T-helper 2 cell treated with Interferon-gamma antibody and Interleukin-4, amounts not matched to agents 5 μg/mL and 100 μg/mL, for 36 hours (primary cell): ENCODE data around the gene RIPOR3.

Experiments used
- DNase-seq: peaks from one replicate; pipeline ENCODE4 v3.0.0; 2021; ENCODE audit warnings: low spot score
- H3K27ac Mint-ChIP-seq: one replicate; pipeline ENCODE4 v1.8.0; 2021; ENCODE audit warnings: mild to moderate bottlenecking, mixed read lengths
- H3K27me3 Mint-ChIP-seq: one replicate; pipeline ENCODE4 v1.8.0; 2021; ENCODE audit warnings: low read depth, mixed read lengths
- H3K36me3 Mint-ChIP-seq: one replicate; pipeline ENCODE4 v1.8.0; 2021; ENCODE audit warnings: low read depth, mixed read lengths
- H3K4me1 Mint-ChIP-seq: one replicate; pipeline ENCODE4 v1.8.0; 2021; ENCODE audit warnings: low read depth, mixed read lengths
- H3K4me3 Mint-ChIP-seq: one replicate; pipeline ENCODE4 v1.8.0; 2022; ENCODE audit warnings: mild to moderate bottlenecking, moderate library complexity, mixed read lengths
- H3K9me3 Mint-ChIP-seq: one replicate; pipeline ENCODE4 v1.8.0; 2021; ENCODE audit warnings: mixed read lengths

Gene RIPOR3

GRCh38 chr20:50635676-50636600 lies 55.4 kb downstream of the RIPOR3 start:
- no peaks in the 10 kb centered on the region for H3K9me3 Mint-ChIP-seq

GRCh38 chr20:50635014-50635557 lies 56.3 kb downstream of the RIPOR3 start:
- H3K27me3 Mint-ChIP-seq: peaks cover 4% of the 10 kb centered on the region
- H3K27ac Mint-ChIP-seq: no peak overlapping the region
- H3K4me3 Mint-ChIP-seq: no peak overlapping the region

More at GRCh38 chr20:50635676-50636600, 55.4 kb downstream of the RIPOR3 start:
- Mint-ChIP-seq H3K27me3 (peaks cover 4% of the 10 kb centered on the region), H3K27ac (no peak overlapping the region), H3K4me3 (no peak overlapping the region), H3K4me1 (no peaks in the 10 kb centered on the region), H3K36me3 (no peaks in the 10 kb centered on the region)
- peak; percentile 33 for DNase-seq

GRCh38 chr20:50634191-50634590 lies 57.2 kb downstream of the RIPOR3 start:
- Mint-ChIP-seq H3K9me3 (no peaks in the 10 kb centered on the region), H3K4me3 (no peak overlapping the region), H3K27me3 (peaks cover 4% of the 10 kb centered on the region), H3K27ac (no peak overlapping the region), H3K36me3 (no peaks in the 10 kb centered on the region), H3K4me1 (no peaks in the 10 kb centered on the region)
- no peak for DNase-seq

More at GRCh38 chr20:50635014-50635557, 56.3 kb downstream of the RIPOR3 start:
- Mint-ChIP-seq H3K9me3 (no peaks in the 10 kb centered on the region), H3K4me1 (no peaks in the 10 kb centered on the region), H3K36me3 (no peaks in the 10 kb centered on the region)
- DNase-seq: no peak

- no peaks in the 10 kb centered on the region for H3K36me3 Mint-ChIP-seq
- H3K9me3 Mint-ChIP-seq: no peaks in the 10 kb centered on the region
- H3K4me1 Mint-ChIP-seq: no peaks in the 10 kb centered on the region
- DNase-seq: no peak
- H3K27ac Mint-ChIP-seq: no peak overlapping the region
- peaks cover 4% of the 10 kb centered on the region for H3K27me3 Mint-ChIP-seq
- H3K4me3 Mint-ChIP-seq: no peak overlapping the region
Measured at GRCh38 chr20:50633361-50633760, 58.0 kb downstream of the RIPOR3 start.

- Mint-ChIP-seq H3K27me3 (peaks cover 4% of the 10 kb centered on the region), H3K4me1 (no peaks in the 10 kb centered on the region), H3K4me3 (no peak overlapping the region), H3K9me3 (no peaks in the 10 kb centered on the region), H3K36me3 (no peaks in the 10 kb centered on the region), H3K27ac (no peak overlapping the region)
- DNase-seq: no peak
Measured at GRCh38 chr20:50632701-50633100, 58.6 kb downstream of the RIPOR3 start.

DNA sequence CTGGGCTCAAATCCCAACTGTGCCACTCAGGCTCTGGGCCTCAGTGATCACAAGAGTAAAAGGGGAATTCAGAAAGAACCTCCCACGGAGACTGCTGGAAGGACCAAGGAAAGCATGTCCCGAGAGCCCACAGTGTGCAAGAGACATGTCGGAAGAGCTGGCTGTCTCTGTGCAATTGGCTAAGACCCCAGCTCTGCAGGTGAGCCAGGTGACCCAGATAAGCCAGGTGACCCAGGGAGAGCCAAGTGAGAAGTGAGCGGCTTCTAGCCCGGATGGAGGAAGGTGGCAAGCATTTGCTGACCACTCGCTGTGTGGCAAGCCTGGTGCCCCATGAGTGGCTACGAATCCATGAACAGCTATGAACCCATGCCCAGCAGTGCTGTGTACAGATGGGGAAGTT lies 59.1 kb downstream of the RIPOR3 start:
- no peak for DNase-seq
- Mint-ChIP-seq H3K4me3 (no peak overlapping the region), H3K27ac (no peak overlapping the region), H3K4me1 (no peaks in the 10 kb centered on the region), H3K27me3 (peaks cover 4% of the 10 kb centered on the region), H3K36me3 (no peaks in the 10 kb centered on the region), H3K9me3 (no peaks in the 10 kb centered on the region)

DNA sequence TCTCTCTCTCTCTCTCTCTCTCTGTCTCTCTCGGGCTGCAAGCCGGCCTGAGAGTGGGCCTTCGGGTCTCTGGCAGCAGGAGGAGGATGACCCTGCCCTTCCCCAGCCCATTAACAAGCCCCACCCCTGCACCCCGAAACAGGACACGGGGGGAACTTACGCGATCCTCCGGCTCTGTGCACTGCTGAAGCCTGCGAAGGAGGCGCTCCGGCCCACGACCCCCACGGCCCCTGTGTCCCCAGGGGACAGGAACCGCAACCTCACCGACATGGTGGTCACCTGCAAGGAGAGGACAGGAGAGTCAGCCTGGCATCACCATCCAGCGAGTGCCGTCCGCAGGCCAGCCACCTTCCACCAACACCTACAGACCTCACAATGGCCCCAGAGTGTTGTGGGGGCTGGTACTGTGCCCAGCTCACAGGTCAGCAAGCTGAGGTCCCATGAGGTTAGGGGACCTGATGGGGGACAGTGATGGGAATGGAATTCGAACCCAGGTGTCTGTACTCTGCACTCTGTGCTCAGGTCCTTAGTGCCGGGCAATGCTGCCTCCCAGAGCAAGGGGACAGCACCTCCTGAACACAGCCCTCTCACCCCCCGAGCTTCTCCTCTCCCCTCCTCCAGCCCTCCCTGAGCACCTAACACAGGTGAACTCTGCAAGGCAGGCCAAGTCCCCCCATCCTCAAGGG lies 60.6 kb downstream of the RIPOR3 start:
- Mint-ChIP-seq H3K4me1 (no peaks in the 10 kb centered on the region), H3K27ac (no peak overlapping the region), H3K36me3 (no peaks in the 10 kb centered on the region), H3K27me3 (peaks cover 4% of the 10 kb centered on the region), H3K9me3 (no peaks in the 10 kb centered on the region), H3K4me3 (no peak overlapping the region)
- no peak for DNase-seq

DNA sequence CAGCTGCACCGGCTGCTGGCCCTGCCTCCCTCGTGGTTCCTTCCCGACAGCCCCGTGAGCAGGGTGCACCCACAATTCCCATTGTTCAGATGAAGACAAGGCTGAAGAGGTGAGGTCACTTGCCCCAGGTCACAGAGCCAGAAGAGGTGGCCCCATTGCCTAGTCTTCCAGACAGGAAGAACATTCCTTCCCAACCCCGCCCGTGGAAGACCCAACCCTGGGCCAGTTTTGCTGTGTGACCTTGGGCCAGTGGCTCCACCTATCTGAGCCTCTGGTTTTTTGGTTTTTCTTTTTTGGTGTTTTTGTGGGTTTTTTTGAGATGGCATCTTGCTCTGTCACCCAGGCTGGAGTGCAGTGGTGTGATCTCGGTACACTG lies 61.7 kb downstream of the RIPOR3 start:
- no peaks in the 10 kb centered on the region for H3K9me3 Mint-ChIP-seq

DNA sequence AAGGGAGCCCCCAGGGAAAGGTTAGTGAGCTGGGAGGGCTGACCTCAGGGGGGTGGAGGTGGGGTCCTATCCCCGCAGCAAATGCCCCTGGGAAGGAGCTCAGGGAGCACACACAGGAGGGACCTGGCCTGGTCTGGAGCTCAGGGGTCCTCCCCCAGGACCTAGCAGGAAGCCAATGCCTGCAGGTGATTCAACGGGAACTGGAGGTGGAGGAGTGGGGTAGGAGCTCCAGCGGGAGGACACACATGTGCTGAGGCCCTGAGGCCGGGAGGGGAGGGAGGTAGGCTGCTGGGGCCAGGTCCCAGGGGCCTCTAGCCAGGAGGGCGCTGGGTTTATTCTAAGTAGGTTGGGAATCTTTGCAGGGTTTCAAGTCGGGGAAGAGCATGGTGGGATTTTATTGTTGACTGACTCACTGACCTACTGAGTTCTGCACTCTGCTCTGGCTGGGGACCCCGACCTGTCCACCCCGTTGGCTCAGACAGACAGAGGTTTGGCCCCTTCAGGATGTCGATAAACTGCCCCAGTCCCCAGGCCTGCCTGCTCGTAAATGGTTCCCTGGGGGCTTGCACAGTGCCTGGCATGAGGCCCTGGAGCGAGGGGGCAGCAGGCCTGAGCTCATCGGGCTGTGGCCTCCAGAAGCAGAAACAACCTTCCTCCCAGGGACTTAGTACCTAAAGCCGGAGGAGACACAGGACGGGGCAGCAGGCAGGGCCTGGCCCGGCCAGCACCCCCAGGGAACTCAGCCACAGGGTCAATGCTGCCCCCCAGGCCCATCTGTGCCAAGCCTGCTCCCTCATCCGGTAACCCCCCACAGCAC lies 62.3 kb downstream of the RIPOR3 start:
- H3K4me1 Mint-ChIP-seq: no peaks in the 10 kb centered on the region
- no peak overlapping the region for H3K27ac Mint-ChIP-seq
- H3K4me3 Mint-ChIP-seq: no peak overlapping the region
- H3K9me3 Mint-ChIP-seq: no peaks in the 10 kb centered on the region
- H3K27me3 Mint-ChIP-seq: no peaks in the 10 kb centered on the region
- no peaks in the 10 kb centered on the region for H3K36me3 Mint-ChIP-seq
- no peak for DNase-seq

More for the DNA sequence above, 61.7 kb downstream of the RIPOR3 start:
- Mint-ChIP-seq H3K4me1 (no peaks in the 10 kb centered on the region), H3K27ac (no peak overlapping the region), H3K36me3 (no peaks in the 10 kb centered on the region), H3K4me3 (no peak overlapping the region), H3K27me3 (peaks cover 4% of the 10 kb centered on the region)
- DNase-seq: no peak

DNA sequence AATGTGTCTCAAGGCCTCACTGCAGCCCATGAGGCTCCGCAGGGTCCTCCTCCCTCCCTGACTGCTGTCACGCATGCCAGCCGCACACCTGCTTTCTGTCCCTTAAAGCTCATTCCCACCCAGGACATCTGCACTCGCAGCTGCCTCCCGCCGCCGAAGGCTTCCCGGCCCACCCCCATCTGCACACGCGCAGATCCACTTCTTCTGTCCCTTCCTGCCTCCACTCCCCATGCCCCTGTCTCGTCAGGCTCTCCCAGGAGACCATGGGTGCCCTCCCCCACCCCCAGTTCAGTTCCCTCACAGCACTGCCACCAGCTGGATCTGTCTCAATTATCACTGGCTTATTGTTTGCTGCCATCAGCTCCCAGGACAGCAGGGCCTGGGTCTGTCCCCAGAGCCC lies 63.0 kb downstream of the RIPOR3 start:
- Mint-ChIP-seq H3K27ac (no peak overlapping the region), H3K4me1 (no peaks in the 10 kb centered on the region), H3K36me3 (no peaks in the 10 kb centered on the region), H3K4me3 (no peak overlapping the region), H3K9me3 (no peaks in the 10 kb centered on the region), H3K27me3 (no peaks in the 10 kb centered on the region)
- no peak for DNase-seq

GRCh38 chr20:50627747-50628146 lies 63.6 kb downstream of the RIPOR3 start:
- Mint-ChIP-seq H3K27me3 (no peaks in the 10 kb centered on the region), H3K4me3 (no peak overlapping the region), H3K9me3 (no peaks in the 10 kb centered on the region), H3K36me3 (no peaks in the 10 kb centered on the region), H3K4me1 (no peaks in the 10 kb centered on the region), H3K27ac (no peak overlapping the region)
- no peak for DNase-seq

DNA sequence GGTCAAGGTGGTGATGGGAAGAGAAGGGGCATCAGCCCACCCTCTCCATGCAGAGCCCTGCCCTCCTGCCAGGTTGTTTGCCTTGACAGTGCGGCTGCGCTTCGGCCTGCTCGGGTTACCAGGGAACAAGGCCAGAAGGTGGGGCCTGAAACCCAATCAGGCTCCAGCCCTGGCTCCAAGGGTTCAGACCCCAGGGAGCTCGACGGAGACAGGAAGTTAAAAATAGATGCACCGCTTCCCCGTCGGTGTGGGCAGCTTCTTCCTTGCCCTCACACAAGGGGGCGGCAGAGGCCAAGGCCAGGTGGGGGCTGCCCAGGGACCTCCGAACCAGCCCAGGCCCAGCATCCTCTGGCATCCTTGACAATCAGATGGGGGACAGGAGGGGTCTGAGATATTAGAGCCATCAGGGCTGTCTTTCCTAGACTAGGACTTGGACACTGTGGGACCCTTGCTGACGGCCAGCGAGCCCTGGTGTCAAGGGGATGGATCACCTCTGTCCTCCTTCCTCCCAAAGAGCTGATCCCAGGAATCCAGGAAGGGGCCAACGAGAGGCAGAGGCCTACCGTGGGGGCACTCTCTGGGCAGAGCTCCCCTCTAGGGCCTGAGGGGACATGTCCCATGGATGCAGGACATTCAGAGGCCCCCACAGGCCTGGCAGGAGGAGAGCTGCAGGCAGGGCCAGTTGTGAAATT lies 65.2 kb downstream of the RIPOR3 start:
- Mint-ChIP-seq H3K27ac (no peak overlapping the region), H3K4me1 (no peaks in the 10 kb centered on the region), H3K36me3 (no peaks in the 10 kb centered on the region), H3K9me3 (peaks cover 3% of the 10 kb centered on the region), H3K27me3 (no peaks in the 10 kb centered on the region), H3K4me3 (no peak overlapping the region)
- DNase-seq: no peak

DNA sequence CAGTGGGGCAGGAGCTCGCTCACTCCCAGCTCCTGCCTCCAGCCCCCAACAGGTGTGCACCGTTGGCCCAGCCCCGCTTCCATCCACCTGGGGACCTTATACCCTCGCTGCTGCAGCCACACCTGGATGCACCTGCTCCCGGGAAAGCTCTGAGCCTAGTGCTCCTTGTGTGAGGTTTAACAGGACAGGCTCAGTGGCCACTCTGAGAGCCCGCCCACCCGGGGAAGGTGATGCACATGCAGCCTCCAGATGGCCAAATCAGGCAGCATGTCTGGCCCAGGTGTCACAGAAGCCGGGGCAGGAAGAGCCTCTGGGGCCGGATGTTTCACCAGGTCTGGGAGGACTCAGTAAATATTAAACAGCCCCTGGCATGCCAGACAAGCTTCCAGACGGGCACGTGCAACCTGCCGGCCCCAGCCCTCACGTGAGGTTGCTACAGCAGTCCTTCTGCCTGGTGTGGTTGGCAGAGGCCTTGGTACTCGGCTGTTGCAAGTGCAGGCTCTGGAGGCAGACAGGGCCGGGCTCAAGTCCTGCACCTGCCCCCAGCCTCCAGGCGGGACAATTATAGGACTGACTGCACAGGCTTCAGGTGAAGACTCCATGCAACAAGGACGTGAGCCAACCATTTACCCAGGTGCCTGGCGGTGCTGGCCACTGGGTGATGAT lies 66.9 kb downstream of the RIPOR3 start:
- Mint-ChIP-seq H3K4me3 (no peak overlapping the region), H3K4me1 (no peaks in the 10 kb centered on the region), H3K36me3 (no peaks in the 10 kb centered on the region), H3K27me3 (no peaks in the 10 kb centered on the region), H3K27ac (no peak overlapping the region), H3K9me3 (peaks cover 11% of the 10 kb centered on the region)
- no peak for DNase-seq
